Measurements from ENCODE around the gene MYLK2.

MYLK2 gene

DNA sequence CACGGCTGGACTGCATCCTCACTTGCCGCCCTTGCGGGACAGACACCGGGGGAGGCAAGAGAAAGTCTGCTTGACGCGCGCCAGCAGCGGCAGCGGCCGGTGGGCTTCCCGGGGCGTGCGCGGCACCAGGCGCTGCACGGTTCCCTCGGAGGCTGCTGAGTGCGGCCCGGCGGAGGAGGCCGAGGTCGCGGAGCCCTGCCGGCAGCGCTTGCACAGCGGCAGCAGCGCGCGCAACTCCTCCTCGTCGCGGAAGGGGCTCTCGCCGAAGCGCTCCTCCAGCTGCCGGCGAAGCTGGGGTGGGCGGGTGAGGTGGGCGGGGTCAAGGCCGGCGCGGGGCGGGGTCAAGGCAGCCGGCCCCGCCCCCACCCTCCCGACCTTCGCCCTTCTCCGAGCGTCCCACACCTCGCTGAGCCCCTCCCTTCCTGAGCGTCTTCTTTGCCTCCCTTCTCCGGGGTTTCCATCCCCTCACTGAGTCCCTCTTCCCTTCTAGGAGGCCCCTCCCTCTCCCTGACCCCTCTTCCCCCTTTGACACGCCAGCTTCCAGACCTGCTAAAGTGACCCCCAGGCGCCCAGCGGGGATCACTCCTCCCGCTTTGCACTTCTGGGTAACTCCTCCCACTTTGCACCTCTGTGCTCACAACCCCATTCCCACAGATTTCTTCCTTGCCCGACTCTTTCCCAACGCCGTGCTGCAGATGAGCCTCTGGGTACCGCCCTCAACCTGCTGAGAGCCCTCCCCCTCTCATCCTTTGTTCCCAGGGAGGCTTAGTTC, 42.4 kb downstream of the MYLK2 start:
- Histone ChIP-seq H3K27ac (ENCODE audit: low read length) (peak overlapping the region; percentile 2), H3K4me3 (ENCODE audit: low read length) (peak overlapping the region; percentile 79), H3K36me3 (ENCODE audit: control insufficient read depth, low read depth, low read length) (no peaks in the 10 kb centered on the region), H3K9ac (ENCODE audit: low read length) (peak overlapping the region; percentile 49), H3K27me3 (ENCODE audit: control insufficient read depth, insufficient read depth, low read length) (peaks cover 18% of the 10 kb centered on the region), H3K4me1 (ENCODE audit: control insufficient read depth, low read depth, low read length) (peaks cover 16% of the 10 kb centered on the region), H3K9me3 (ENCODE audit: control insufficient read depth, low read depth, low read length) (no peaks in the 10 kb centered on the region)

- no peaks in the 10 kb centered on the region for H3K9me3 ChIP-seq (ENCODE audit: control insufficient read depth, low read depth, low read length)
- peaks cover 16% of the 10 kb centered on the region for H3K4me1 ChIP-seq (ENCODE audit: control insufficient read depth, low read depth, low read length)
- peak overlapping the region; percentile 64 for H3K4me3 ChIP-seq (ENCODE audit: low read length)
- peak overlapping the region; percentile 19 for H3K9ac ChIP-seq (ENCODE audit: low read length)
- peaks cover 18% of the 10 kb centered on the region for H3K27me3 ChIP-seq (ENCODE audit: control insufficient read depth, insufficient read depth, low read length)
- H3K36me3 ChIP-seq (ENCODE audit: control insufficient read depth, low read depth, low read length), result no peaks in the 10 kb centered on the region
- peak overlapping the region; percentile 2 for H3K27ac ChIP-seq (ENCODE audit: low read length)
These were observed 43.0 kb downstream of the MYLK2 start for GRCh38 chr20:31862157-31862470.

- Histone ChIP-seq H3K36me3 (ENCODE audit: control insufficient read depth, low read depth, low read length) (no peaks in the 10 kb centered on the region), H3K4me1 (ENCODE audit: control insufficient read depth, low read depth, low read length) (peaks cover 16% of the 10 kb centered on the region), H3K4me3 (ENCODE audit: low read length) (peak overlapping the region; percentile 64), H3K27ac (ENCODE audit: low read length) (no peak overlapping the region), H3K9me3 (ENCODE audit: control insufficient read depth, low read depth, low read length) (no peaks in the 10 kb centered on the region), H3K9ac (ENCODE audit: low read length) (no peak overlapping the region), H3K27me3 (ENCODE audit: control insufficient read depth, insufficient read depth, low read length) (peaks cover 18% of the 10 kb centered on the region)
These were observed 43.4 kb downstream of the MYLK2 start for GRCh38 chr20:31862506-31862905.

GRCh38 chr20:31863296-31864085, 44.3 kb downstream of the MYLK2 start:
- Histone ChIP-seq H3K4me1 (ENCODE audit: control insufficient read depth, low read depth, low read length) (peaks cover 16% of the 10 kb centered on the region), H3K36me3 (ENCODE audit: control insufficient read depth, low read depth, low read length) (no peaks in the 10 kb centered on the region), H3K27ac (ENCODE audit: low read length) (no peak overlapping the region), H3K27me3 (ENCODE audit: control insufficient read depth, insufficient read depth, low read length) (peaks cover 18% of the 10 kb centered on the region), H3K9me3 (ENCODE audit: control insufficient read depth, low read depth, low read length) (no peaks in the 10 kb centered on the region), H3K9ac (ENCODE audit: low read length) (no peak overlapping the region), H3K4me3 (ENCODE audit: low read length) (no peak overlapping the region)

DNA sequence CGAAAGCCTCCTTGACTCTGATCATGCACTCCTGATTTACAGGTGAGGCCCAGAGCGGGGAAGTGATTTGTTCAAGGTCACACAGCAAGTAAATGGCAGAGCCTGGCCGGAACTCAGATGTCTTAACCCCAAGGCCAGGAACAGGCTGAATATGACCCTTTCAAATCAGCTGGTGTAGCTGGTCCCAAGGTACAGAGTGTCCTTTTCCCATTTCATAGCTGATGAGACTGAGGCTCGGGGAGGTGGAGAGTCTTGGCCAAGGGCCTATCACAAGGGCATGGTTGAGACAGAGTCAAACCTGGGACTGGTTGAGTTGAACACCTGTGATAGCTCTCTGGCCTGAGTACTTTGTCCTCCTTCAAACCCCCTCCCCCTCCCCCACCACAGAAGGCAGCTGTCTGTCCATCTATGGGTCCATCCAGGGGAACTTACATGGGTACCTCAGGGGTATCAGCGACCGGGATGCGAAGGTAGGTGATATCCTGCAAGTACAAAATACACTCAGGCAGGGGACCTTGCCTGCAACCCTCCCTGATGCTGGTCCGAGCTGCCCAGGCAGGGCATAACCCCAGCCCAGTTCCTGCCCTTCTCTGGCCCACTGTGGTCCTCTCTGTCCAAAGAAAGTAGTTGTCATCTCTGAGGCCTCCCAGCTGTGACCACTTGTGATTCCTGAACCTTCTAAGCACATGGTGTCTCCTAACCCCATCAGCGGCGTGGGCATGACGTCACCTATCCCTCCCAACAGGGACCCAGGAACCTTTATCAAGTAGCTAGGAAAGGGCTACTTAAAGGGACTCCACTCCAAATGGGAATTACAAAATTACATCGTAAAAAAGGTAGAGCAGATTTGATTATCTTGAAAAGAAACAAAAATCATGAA, 45.6 kb downstream of the MYLK2 start:
- Histone ChIP-seq H3K27me3 (ENCODE audit: control insufficient read depth, insufficient read depth, low read length) (peaks cover 22% of the 10 kb centered on the region), H3K27ac (ENCODE audit: low read length) (no peak overlapping the region), H3K36me3 (ENCODE audit: control insufficient read depth, low read depth, low read length) (no peaks in the 10 kb centered on the region), H3K9ac (ENCODE audit: low read length) (no peak overlapping the region), H3K4me3 (ENCODE audit: low read length) (no peak overlapping the region), H3K9me3 (ENCODE audit: control insufficient read depth, low read depth, low read length) (no peaks in the 10 kb centered on the region), H3K4me1 (ENCODE audit: control insufficient read depth, low read depth, low read length) (peaks cover 19% of the 10 kb centered on the region)

GRCh38 chr20:31866221-31866620, 47.1 kb downstream of the MYLK2 start:
- Histone ChIP-seq H3K36me3 (ENCODE audit: control insufficient read depth, low read depth, low read length) (no peaks in the 10 kb centered on the region), H3K4me1 (ENCODE audit: control insufficient read depth, low read depth, low read length) (peaks cover 9% of the 10 kb centered on the region), H3K9ac (ENCODE audit: low read length) (no peak overlapping the region), H3K27me3 (ENCODE audit: control insufficient read depth, insufficient read depth, low read length) (peaks cover 23% of the 10 kb centered on the region), H3K27ac (ENCODE audit: low read length) (no peak overlapping the region), H3K9me3 (ENCODE audit: control insufficient read depth, low read depth, low read length) (no peaks in the 10 kb centered on the region), H3K4me3 (ENCODE audit: low read length) (no peak overlapping the region)

GRCh38 chr20:31868853-31869672, 49.9 kb downstream of the MYLK2 start:
- Histone ChIP-seq H3K4me1 (ENCODE audit: control insufficient read depth, low read depth, low read length) (peaks cover 3% of the 10 kb centered on the region), H3K36me3 (ENCODE audit: control insufficient read depth, low read depth, low read length) (no peaks in the 10 kb centered on the region), H3K9me3 (ENCODE audit: control insufficient read depth, low read depth, low read length) (no peaks in the 10 kb centered on the region), H3K27me3 (ENCODE audit: control insufficient read depth, insufficient read depth, low read length) (peaks cover 32% of the 10 kb centered on the region), H3K27ac (ENCODE audit: low read length) (no peak overlapping the region), H3K4me3 (ENCODE audit: low read length) (peak overlapping the region; percentile 56), H3K9ac (ENCODE audit: low read length) (no peak overlapping the region)

GRCh38 chr20:31869673-31869941, 50.5 kb downstream of the MYLK2 start:
- no peaks in the 10 kb centered on the region for H3K36me3 ChIP-seq (ENCODE audit: control insufficient read depth, low read depth, low read length)
- no peak overlapping the region for H3K27ac ChIP-seq (ENCODE audit: low read length)
- H3K9ac ChIP-seq (ENCODE audit: low read length), result no peak overlapping the region
- no peaks in the 10 kb centered on the region for H3K9me3 ChIP-seq (ENCODE audit: control insufficient read depth, low read depth, low read length)
- peaks cover 3% of the 10 kb centered on the region for H3K4me1 ChIP-seq (ENCODE audit: control insufficient read depth, low read depth, low read length)
- H3K4me3 ChIP-seq (ENCODE audit: low read length), result peak overlapping the region; percentile 56
- peaks cover 32% of the 10 kb centered on the region for H3K27me3 ChIP-seq (ENCODE audit: control insufficient read depth, insufficient read depth, low read length)

DNA sequence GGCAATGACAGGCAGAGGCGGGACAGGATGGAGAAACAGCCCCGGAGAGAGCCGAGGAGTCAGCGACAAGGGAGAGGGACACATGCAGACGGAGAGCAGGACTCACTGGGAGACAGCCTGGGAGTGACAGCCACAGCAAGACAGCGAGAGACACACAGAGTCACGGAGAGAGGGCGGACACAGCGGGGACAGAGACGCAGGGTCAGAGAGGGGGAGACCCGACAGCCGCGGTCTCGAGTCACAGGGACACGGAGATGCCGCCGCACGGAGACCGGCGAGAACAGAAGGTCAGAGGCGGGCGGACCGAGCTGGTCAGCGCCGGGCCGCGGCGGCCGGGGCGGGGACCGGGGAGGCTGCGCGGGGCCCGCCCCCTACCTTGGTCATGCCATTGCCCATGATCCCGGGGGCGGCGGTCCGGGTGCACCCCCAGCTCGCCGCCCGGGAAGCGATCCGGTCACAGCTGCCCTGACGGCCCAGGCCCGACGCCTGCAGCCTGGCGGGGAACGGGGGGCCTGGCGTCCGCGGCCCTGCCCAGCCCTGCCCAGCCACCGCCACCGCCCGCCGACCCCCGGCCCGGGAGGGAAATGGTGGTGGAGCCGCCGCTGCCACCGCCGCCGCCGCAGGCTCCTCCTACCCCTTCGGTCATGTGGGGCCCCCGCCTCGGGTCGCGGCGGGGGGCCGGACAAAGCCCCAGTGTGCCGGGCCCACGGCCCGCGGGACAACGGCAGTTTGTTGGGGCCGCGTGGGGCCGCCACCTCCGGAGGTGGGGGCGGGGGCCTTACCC, 51.0 kb downstream of the MYLK2 start, which contains the start of the genes DUSP15 and TTLL9:
DUSP15 (minus strand) TSS at position 586 of the 784 bp plus-strand sequence; CDS start at position 396, 190 bp downstream.
TTLL9 (plus strand) TSS at position 693 of the 784 bp plus-strand sequence. CDS start 493 bp downstream, outside the sequence.
- Histone ChIP-seq H3K4me3 (ENCODE audit: low read length) (peak within 1 kb of the TSS; percentile 56), H3K4me1 (ENCODE audit: control insufficient read depth, low read depth, low read length) (peaks cover 3% of the 10 kb centered on the region), H3K27ac (ENCODE audit: low read length) (no peak within 1 kb of the TSS), H3K9me3 (ENCODE audit: control insufficient read depth, low read depth, low read length) (no peaks in the 10 kb centered on the region), H3K27me3 (ENCODE audit: control insufficient read depth, insufficient read depth, low read length) (peaks cover 32% of the 10 kb centered on the region), H3K9ac (ENCODE audit: low read length) (no peak within 1 kb of the TSS), H3K36me3 (ENCODE audit: control insufficient read depth, low read depth, low read length) (no peaks in the 10 kb centered on the region)

Data from iPS-18a (cell line).